Kidney capillary endothelial cell (primary cell): ENCODE measurements around the gene PCMT1.
"Not testable (repeated sequence)": the region's sequence is repeated elsewhere in the genome, so short reads cannot be mapped to it uniquely, and the experiment has no call there.

Experiments
- DNase-seq: peaks from one replicate; pipeline ENCODE4 v3.0.0-alpha.2; 2018; ENCODE audit warnings: low spot score

Gene PCMT1

DNA sequence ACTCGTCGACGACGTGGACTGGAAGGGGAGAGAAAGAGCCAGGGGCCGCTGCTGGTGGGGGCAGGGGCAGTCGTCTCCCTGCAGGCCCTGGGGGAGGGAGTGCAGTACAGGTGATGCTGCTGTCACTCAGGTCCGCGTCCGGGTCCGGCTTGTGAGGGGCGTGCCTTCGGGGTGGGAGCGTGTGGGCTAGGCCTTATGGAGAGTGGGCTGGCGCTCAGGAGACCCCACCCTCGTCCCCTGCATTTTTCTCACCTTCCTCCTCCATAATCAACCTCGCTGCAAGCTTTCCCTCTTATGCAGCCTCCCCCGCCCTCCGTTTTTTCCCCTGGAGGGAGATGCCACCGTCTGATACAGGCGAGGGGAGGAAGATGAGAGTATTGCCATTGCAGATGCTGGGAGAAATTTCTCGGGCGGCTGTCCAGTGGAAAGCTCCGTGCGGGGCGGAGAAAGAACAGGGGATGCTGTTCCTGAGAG is 632 bp downstream of the PCMT1 start:
- no peak for DNase-seq

DNA sequence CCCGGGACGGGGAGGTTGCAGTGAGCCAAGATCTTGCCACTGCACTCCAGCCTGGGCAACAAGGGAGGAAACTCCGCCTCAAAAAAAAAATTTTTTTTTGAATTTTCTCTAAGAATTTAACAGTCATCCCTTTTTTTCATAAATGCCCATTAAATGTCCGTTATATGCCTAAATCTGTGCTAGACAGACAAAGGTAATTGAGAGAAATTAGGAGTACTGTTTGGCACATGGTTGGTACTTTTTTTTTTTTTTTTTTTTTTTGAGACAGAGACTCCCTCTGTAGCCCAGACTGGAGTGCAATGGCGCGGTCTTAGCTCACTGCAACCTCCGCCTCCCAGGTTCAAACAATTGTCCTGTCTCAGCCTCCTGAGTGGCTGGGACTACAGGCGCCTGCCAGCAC is 1.7 kb downstream of the PCMT1 start:
- no peak for DNase-seq

DNA sequence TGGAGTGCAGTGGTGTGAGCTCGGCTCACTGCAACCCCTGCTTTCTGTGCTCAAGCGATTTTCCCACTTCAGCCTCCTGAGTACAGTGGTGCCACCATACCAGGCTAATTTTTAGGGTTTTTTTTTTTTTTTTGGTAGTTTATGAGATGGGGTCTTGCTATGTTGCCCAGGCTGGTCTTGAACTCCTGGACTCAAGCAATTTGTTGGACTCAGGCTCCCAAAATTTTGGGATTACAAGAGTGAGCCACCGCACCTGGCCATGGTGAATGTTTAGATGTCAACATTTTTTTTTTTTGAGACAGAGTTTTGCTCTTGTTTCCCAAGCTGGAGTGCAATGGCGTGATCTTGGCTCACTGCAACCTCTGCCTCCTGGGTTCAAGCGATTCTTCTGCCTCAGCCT is 2.4 kb downstream of the PCMT1 start:
- not testable (repeated sequence) for DNase-seq

DNA sequence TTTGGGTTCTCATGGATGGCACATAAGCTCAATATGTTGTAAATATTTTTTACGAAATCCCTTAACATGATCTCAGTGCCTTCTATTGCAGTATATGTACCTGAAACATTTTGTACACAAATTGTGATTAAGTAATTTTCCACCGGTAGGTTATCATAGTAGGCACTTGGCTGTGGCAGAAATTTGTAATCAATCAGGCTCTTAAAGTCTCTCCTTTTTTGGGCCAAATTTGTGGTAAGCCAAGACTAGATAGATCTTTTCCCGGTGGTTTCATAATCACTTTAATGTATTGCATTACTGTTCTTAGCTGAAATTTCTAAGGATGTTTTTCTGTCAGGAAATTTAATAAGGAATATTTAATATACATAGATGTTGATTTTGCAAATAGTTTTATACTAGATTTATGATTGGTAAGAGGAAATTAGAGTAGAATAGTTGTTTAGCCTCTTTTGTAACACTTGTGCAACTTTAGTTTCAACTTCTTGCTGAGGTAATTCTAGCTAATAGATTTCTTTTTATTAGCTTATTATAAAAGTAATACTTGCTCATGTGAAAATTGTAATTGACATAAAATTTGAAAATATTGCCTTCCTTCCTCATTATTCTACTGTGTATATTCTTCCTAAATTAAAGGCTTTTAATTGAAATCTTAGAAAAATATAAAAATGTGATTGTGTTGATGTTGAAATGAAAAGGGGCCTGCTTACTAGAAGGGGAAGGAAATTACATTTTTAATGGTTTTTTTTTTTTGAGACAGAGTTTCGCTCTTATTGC is 3.2 kb downstream of the PCMT1 start:
- DNase-seq = no peak

DNA sequence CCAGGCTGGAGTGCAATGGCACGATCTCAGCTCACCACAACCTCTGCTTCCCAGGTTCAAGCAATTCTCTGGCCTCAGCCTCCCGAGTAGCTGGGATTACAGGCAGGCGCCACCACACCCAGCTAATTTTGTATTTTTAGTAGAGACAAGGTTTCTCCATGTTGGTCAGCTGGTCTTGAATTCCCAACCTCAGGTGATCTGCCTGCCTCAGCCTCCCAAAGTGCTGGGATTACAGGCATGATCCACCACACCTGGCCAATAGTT is 3.8 kb downstream of the PCMT1 start:
- DNase-seq = not testable (repeated sequence)

DNA sequence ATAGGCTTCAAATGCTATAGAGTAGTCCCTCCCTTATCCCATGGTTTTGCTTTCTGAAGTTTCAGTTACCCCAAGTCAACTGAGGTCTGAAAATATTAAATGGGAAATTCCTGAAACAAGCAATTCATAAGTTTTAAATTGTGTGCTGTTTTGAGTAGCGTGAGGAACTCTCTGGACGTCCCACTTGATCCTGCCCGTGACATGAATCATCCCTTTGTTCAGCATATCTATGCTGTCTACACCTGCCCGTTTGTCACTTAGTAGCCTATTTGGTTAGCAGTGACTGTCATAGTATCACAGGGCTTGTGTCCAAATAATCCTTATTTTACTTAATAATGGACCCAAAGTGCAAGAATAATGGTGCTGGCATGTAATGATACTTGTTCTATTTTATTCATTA is 5.0 kb downstream of the PCMT1 start:
- DNase-seq = no peak

DNA sequence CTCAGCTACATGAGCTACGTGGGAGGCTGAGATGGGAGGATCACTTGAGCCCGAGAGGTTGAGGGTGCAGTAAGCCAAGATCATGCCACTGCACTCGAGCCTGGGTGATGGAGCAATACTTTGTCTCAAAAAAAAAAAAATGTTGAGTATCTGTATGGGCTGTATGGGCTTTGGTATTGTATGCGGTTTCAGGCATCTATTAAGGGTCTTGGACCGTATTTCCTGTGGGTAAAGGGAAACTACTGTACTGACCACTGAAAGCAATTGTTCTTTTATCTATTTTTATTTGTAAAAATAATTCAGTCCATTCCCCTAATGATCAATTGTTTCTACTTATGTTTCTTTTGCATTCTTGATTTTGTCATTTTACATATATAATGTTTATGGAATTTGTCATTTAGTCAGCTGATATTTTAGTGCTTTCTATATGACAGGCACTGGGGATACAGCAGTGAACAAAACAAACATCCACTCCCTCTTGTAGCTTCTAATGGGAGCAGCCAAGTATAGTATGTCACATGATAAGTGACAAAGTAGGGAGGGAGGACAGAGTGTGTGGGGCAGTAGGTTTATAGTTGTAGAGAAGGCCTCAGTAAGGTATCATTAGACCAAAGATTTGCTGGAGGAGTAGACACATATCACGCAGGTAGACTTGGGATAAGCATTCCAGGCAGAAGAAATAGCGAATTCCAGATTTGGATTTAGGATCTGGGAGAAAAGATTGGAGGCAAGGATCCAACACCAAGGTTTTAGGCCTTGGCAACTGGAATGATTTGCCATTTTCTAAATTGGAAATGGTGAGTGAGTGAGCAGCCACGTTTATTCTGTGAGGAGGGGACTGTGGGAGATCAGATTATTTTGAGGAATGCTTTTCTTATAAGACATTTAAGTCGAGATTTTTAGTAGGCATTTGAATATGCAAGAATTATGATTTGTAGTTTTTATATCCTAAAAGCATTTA is 6.0 kb downstream of the PCMT1 start:
- DNase-seq = no peak

DNA sequence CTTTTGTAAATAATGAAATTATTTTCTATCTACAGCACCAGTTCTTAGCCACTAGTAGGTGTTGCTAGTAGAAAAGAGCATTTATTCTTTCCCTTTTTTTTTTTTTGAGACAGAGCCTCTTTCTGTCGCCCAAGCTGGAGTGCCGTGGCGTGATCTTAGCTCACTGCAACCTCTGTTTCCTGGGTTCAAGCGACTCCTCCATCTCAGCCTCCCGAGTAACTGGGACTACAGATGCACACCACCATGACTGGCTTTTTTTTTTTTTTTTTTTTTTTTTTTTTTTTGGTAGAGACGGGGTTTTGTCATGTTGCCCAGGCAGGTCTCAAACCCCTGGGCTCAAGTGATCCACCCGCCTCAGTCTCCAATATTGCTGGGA is 6.7 kb downstream of the PCMT1 start:
- no peak for DNase-seq

DNA sequence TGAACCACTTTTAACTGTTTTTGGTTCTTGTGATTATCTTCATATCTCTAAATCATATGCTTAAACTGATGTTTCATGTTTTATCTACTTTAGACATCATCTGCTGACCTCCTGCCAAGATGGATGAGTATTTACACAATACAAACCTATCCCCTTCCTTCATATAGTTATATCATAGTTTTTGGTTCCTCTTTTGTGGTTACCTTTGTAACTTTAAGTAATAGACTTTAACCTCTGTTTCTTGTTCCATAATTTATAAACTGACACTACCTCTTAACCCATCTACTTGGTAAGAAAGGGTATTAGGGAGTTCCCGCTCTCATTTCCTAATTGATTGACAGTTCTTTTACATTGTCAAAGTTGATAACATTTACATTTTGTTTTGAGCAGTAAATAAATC is 11.9 kb downstream of the PCMT1 start:
- no peak for DNase-seq

DNA sequence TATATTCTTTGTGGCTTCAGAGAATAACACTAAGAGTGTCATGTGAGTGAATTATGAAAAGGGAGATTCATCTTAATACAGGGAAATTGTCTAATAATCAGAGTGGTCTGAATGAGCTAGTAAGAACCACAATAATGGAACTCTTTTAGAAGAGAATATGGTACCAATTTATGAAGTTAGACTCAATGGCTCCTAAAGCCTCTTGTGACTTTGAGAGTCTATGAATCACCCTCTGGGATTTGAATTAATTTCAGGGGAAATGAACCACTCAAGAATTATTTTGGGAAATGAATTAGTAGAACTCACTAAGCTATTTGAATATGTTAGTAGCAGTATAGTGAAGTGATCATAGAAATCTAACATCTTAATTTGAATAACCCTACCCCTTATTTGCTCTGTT is 14.3 kb downstream of the PCMT1 start:
- no peak for DNase-seq

DNA sequence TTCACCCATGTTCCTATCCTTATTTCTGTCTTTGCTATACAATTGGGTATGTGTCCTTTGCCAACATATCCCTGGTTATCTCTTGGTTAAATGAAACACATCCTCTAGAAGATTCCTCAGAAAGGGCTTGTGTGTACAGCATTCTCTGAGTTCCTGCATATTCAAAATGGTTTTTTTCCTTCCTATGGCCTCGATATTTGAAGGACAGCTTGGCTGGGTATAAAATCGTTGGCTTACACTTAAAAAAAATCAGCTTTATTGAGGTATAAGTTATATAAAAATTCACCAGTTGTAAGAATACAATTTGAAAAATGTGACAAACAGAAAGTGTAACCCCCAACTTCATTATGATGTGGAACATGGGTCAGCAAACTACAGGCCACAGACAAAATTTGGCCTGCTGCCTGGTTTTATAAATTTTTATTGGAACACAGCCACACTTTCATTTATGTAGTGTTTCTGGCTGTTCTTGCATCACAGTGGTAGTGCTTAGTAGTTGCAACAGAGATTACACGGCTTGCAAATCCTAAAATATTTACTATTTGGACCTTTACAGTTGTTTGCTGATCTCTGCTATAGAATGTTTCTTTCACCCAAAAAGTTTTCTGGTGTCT is 16.7 kb downstream of the PCMT1 start:
- no peak for DNase-seq

DNA sequence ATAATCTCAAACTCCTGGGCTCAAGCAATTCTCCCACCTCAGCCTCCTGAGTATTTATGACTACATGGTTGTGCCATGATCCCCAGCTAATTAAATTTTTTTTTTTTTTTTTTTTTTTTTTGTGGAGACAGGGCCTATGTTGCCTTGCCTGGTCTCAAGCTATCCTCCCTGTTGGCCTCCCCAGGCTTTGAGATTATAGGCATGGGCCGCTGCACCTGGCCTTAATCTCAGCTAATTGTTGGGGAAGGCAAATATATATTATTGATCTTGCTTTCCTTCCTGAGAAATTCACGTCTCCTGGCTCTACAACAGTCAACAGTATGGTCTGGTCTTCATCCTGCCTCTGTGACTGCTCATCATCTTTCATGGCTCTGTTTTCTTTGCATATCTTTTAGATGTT is 20.1 kb downstream of the PCMT1 start:
- no peak for DNase-seq

DNA sequence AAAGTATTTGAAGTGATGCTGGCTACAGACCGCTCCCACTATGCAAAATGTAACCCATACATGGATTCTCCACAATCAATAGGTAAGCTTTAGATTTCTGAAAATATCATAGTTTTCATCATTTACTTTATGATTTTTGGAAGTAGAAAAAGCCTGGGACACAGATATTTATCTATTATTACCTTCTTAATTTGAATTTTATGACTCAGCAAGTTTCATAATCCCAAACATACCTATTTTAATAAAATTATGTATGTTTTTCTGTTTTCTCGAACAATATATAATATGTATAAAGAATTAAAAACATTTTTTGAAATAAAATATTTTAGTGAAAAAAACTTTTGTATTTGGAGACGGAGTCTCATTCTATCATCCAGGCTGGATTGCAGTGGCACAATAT is 21.6 kb downstream of the PCMT1 start:
- no peak for DNase-seq

DNA sequence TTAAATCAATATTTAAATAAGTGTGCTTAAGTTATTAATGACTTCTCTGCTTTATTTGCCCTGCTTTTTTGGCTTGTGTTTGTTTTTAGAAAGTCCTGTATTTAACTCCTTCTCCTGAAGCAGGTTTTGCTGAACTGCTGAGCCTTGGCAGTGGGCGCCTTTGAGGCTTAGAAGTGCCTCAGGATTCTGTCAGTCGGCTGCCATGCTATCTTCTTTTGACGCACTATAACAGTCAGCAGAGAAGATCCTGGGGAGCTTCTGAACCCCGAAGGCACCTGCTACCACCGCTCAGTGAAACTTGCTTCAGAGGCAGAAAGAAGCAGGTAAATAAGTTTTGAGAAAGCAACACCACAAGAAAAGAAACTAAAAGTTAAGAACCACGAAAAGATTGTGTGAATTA is 22.4 kb downstream of the PCMT1 start:
- no peak for DNase-seq

DNA sequence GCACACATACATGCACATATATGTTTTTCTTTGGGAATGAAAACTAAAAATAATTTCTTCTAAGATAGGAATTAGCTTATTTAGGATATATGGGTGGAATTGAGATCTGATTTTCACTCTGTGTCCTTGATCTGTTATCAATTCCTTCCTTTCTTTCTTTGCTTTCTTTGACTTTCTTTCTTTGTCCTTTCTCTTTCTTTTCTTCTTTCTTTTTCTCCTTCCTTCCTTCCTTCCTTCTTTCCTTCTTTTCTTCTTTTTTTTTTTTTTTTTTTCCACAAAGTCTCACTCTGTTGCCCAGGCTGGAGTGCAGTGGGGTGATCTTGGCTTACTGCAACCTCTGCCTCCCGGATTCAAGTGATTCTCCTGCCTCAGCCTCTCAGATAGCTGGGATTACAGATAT is 28.1 kb downstream of the PCMT1 start:
- DNase-seq = no peak

DNA sequence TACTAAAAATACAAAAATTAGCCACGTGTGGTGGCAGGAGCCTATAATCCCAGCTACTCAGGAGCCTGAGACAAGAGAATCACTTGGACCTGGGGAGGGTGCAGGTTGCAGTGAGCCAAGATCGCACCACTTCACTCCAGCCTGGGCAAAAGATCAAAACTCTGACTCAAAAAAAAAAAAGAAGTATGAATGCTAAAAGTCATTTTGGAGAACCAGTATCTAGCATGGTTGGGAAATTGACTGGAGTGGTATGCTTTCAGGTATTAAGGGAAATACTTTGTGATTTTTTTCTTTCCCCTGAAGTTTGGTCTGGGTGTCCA is 30.1 kb downstream of the PCMT1 start:
- DNase-seq = no peak

DNA sequence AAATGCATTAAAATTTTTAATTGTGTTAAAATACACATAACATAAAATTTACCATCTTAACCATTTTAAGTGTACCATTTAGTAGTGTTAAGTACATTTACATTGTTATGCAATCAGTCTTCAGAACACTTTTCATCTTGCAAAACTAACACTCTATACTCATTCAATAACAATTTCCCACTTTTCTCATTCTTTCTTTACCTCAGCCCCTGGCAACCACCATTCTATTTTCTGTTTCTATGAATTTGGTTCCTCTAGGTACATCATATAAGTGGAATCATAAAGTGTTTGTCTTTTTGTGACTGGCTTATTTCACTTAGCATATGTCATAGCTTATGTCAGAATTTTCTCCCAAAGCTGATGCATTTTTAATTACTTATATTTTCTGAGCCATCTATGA is 32.2 kb downstream of the PCMT1 start:
- no peak for DNase-seq

DNA sequence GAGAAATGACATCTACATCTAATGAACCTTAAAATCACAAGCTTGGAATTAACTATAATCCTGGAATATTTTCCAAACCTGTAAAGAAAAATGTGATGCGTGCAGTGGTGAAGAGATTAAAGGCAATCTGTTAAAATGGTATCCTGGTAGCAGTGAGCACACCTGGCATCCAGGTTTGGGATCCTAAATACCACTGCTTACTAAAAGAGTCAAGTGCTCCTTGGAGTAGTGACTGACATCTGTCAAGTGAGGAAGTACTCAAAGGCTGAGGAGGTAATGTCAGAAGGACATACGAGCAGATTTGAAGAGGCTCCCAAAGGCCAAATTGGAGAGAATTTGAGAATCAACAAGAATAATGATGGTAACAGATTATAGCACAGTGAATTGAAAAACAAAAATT is 32.8 kb downstream of the PCMT1 start:
- no peak for DNase-seq

DNA sequence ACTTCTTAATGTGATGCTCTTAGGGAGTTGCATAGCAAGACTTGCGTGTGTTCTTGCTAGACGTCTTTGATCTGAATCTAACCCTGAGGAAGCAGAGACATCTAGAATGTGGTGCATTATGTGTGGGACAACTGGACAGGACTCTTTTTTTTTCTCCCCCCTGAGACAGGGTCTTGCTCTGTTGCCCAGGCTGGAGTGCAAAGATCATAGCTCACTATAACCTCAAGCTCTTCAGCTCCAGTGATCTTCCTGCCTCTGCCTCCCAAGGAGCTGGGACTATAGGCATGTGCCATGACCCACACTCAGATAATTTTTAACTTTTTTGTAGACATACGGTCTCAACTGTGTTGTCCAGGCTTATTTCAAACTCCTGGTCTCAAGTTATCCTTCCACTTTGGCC is 34.0 kb downstream of the PCMT1 start:
- DNase-seq = no peak

DNA sequence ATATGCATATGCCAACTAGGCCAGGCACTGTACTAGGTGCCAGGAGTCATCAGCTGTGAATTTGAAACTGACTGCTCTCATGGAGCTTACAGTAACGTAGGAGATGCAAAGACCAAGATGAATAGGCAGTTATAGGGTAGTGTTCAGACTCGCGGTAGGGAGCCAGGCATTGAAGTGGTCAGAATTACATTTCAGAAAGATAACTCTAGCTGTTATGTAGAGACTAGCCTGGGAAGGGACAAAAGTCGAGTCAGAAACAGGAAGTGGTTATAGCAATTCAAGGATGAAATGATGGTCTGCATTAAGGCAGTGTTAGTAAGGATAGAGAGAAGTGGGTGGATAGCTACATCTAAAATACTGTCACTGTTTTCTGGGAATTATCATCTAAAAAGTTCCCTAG is 56.6 kb downstream of the PCMT1 start:
- DNase-seq = no peak

DNA sequence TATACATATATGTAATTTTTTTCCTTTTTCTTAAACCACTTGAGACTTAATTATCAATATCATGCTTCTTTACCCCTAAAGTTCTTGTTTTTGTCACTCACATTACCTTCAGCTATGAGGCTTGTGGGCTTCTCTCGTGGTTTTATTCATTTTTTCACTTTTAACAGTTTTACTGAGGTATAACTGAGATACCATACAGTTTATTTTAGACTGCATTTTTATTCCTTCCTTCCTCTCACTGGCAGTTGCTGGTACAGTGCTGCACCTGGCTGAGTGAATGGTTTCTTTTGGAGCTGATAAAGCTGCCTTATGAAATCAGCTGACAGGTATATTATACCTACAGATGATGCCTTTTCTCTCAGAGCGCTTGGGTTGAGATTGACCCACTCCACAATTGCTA is 60.3 kb downstream of the PCMT1 start:
- DNase-seq = no peak

DNA sequence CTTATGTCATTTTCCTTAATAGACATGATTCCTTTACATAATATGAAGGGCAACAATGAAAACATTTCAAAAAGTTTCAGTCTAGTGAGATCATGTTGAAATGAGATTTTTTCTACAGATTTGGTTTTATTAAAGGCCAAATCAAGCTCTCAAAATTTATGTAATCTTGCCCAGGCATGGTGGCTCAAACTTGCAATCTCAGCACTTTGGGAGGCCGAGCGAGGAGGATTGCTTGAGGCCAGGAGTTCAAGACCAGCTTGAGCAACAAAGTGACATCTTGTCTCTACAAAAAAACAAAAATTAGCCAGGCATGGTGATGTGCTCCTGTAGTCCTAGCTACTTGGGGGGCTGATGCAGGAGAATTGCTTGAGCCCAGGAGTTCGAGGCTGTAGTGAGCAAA is 63.8 kb downstream of the PCMT1 start:
- no peak for DNase-seq

DNA sequence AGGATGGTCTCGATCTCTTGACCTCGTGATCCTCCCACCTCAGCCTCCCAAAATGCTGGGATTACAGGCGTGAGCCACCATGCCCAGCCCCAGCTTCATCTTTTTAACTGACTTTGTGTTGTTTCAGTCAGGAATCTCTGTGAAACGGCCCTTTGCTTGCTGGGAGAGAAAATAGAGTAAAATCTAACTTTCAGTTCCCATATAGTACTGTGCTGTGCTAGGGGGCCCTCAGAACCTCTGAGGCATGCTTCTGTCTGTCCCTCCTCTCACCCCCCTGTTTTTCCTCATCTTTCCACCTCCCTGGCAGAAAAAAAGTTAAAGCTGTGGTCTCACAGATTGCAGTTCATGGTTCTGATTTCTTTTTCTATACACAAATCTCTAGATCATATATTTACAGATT is 66.2 kb downstream of the PCMT1 start:
- no peak for DNase-seq
